ENCODE data around the gene SMYD3. TPM values are rescaled to one million over a fixed set of nuclear protein-coding genes. Genes with fewer than 3 reads are reported as not detected.

Gene SMYD3
- total RNA-seq, 4 donors from 2014 or later, result 12.0 to 15.0 (median 13.2) TPM

DNA sequence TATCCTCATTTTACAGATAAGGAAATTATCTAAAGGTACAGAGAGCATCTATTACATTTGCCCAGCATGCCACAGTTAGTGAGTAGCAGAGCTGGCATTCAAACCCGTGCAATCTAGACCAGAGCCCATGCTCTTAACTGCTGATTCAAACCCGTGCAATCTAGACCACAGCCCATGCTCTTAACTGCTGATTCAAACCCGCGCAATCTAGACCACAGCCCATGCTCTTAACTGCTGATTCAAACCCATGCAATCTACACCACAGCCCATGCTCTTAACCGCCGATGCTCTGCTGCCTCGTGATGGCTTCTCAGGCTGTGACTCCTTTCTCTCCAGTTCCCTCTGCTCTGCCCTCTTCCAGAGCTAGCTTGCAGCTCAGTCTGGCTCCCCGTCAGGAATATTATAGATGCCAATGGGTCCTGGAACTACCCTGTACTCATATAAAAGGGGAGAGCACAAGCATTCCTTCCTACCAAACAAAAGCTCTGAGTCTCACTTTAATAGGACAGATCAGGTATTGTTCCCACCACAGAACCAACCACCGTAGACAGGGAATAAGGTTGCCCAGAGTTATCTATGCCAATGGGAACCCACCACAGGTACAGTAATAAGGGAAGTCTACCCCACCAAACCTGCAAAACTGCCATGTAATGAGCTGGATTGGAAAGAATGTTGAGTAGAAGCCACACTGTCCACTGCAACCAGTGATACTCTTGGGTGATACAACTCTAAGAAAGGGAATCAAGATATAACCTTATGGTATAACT lies 78.4 kb downstream of the SMYD3 start:
- DNase-seq (ENCODE audit: extremely low spot score), result no peak
- Histone ChIP-seq H3K27ac (replicated peaks in 1 of 4) (no peak overlapping the region), H3K4me1 (no peaks in the 10 kb centered on the region), H3K36me3 (no peaks in the 10 kb centered on the region), H3K9me3 (no peaks in the 10 kb centered on the region), H3K4me3 (no peak overlapping the region), H3K27me3 (no peaks in the 10 kb centered on the region)
- TF ChIP-seq POLR2AphosphoS5 (IDR thresholded peaks at IDR 0.05), result no peak
- TF ChIP-seq EP300 (IDR thresholded peaks at IDR 0.05), result no peak
- TF ChIP-seq, protein P1, sequence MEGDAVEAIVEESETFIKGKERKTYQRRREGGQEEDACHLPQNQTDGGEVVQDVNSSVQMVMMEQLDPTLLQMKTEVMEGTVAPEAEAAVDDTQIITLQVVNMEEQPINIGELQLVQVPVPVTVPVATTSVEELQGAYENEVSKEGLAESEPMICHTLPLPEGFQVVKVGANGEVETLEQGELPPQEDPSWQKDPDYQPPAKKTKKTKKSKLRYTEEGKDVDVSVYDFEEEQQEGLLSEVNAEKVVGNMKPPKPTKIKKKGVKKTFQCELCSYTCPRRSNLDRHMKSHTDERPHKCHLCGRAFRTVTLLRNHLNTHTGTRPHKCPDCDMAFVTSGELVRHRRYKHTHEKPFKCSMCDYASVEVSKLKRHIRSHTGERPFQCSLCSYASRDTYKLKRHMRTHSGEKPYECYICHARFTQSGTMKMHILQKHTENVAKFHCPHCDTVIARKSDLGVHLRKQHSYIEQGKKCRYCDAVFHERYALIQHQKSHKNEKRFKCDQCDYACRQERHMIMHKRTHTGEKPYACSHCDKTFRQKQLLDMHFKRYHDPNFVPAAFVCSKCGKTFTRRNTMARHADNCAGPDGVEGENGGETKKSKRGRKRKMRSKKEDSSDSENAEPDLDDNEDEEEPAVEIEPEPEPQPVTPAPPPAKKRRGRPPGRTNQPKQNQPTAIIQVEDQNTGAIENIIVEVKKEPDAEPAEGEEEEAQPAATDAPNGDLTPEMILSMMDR (IDR thresholded peaks at IDR 0.05), result no peak
- no peak for TF ChIP-seq POLR2A (IDR thresholded peaks at IDR 0.05; ENCODE audit: low read depth)
- intact Hi-C loops (cut with DNase I), result no loop called here
- WGBS, result 79% methylated on average over 8 of the region's 9 CpGs

DNA sequence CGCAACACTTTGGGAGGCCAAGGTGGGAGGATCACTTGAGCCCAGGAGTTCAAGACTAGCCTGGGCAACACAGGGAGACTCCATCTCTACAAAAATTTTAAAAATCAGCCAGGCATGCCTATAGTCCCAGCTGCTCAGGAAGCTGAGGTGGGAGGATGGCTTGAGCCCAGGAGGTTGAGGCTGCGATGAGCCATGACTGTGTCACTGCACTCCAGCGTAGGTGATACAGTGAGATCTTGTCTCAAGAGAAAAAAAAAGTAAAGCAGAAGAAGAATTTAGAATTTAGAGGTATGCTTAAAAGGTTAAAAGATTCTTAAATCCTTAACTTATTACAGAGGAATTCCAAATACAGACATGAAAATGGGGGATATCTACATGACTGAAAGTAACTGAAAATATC lies 79.5 kb downstream of the SMYD3 start:
- TF ChIP-seq EP300 (IDR thresholded peaks at IDR 0.05), result no peak
- no peak for TF ChIP-seq POLR2A (IDR thresholded peaks at IDR 0.05; ENCODE audit: low read depth)
- Histone ChIP-seq H3K27ac (replicated peaks in 1 of 4) (no peak overlapping the region), H3K4me1 (no peaks in the 10 kb centered on the region), H3K27me3 (no peaks in the 10 kb centered on the region), H3K36me3 (no peaks in the 10 kb centered on the region), H3K9me3 (no peaks in the 10 kb centered on the region), H3K4me3 (no peak overlapping the region)
- whole genome bisulfite sequencing, result 94% methylated on average over 3 of the region's 3 CpGs
- intact Hi-C loops (cut with DNase I), result no loop called here
- no peak for DNase-seq (ENCODE audit: extremely low spot score)

DNA sequence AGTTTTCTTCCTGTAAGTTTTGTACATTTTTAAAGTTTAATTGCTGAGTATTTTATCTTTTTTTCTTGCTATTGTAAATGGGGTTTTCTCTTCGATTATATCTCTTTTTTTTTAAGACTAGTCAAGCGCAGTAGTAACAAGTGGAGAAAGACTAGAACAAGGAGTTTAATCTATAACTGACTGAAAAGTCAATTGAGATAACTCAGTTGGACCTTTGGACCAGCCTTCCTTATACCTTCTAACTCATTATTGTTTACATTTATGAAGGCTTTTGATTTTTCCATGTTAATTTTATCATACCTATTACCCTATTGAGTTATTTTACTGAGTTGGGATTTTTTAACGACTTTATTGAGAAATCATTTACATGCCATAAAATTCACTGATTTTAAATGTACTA lies 81.2 kb downstream of the SMYD3 start:
- DNase-seq (ENCODE audit: extremely low spot score), result no peak
- Histone ChIP-seq H3K4me3 (no peak overlapping the region), H3K4me1 (no peaks in the 10 kb centered on the region), H3K9me3 (no peaks in the 10 kb centered on the region), H3K27ac (replicated peaks in 1 of 4) (no peak overlapping the region), H3K36me3 (no peaks in the 10 kb centered on the region), H3K27me3 (no peaks in the 10 kb centered on the region)
- TF ChIP-seq POLR2AphosphoS5 (IDR thresholded peaks at IDR 0.05) (no peak), EP300 (IDR thresholded peaks at IDR 0.05) (no peak), POLR2A (IDR thresholded peaks at IDR 0.05; ENCODE audit: low read depth) (no peak)
- TF ChIP-seq, protein P1 (IDR thresholded peaks at IDR 0.05), result no peak
- intact Hi-C loops (cut with DNase I), result no loop called here
- WGBS, result 98% methylated on average over 3 of the region's 3 CpGs

DNA sequence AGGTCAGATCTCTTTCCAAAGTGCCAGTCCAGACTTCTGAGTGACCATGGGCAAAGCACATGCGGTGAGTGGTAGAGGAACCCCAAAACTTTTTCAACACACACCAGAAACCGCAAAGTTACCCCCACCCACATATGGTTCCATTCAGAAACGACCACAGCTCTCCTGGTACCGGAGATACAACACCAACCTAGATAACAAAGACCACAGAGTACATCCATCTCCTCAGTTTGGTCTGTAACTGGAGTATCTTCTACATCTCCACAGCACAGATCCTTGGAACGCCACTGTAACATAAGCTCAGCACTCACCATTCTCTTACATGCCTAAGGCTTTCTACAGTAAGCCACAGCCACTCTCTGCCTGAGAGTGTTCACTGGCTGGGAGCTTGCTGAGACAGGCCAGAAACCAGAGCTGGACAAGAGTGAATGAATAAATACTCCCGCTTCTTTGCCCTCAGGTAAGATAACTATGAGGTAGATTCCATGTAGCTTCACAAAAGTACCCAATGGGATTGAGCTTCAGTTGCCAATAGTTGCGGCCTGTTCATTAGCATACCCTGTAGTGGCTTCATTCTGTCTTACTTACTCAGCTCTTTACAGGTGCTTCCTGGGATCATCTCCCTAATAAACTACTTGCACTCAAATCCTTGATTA lies 81.8 kb downstream of the SMYD3 start:
- DNase-seq (ENCODE audit: extremely low spot score), result no peak
- H3K27me3 ChIP-seq, result no peaks in the 10 kb centered on the region
- 97% methylated on average over 7 of the region's 7 CpGs for WGBS
- H3K36me3 ChIP-seq, result no peaks in the 10 kb centered on the region
- H3K4me1 ChIP-seq, result no peaks in the 10 kb centered on the region
- no peak overlapping the region for H3K27ac ChIP-seq (replicated peaks in 1 of 4)
- H3K4me3 ChIP-seq, result no peak overlapping the region
- TF ChIP-seq EP300 (IDR thresholded peaks at IDR 0.05), result no peak
- no peak for TF ChIP-seq POLR2AphosphoS5 (IDR thresholded peaks at IDR 0.05)
- TF ChIP-seq, protein P1 (IDR thresholded peaks at IDR 0.05), result no peak
- no peak for TF ChIP-seq POLR2A (IDR thresholded peaks at IDR 0.05; ENCODE audit: low read depth)
- intact Hi-C loops (cut with DNase I), result no loop called here
- no peaks in the 10 kb centered on the region for H3K9me3 ChIP-seq

GRCh38 chr1:246420300-246420699 lies 86.8 kb downstream of the SMYD3 start:
- Histone ChIP-seq H3K27ac (replicated peaks in 1 of 4) (no peak overlapping the region), H3K4me1 (no peaks in the 10 kb centered on the region), H3K36me3 (no peaks in the 10 kb centered on the region), H3K27me3 (no peaks in the 10 kb centered on the region), H3K4me3 (no peak overlapping the region), H3K9me3 (no peaks in the 10 kb centered on the region)
- 87% methylated on average over 3 of the region's 3 CpGs for WGBS
- intact Hi-C loops (cut with DNase I), result no loop called here
- TF ChIP-seq POLR2AphosphoS5 (IDR thresholded peaks at IDR 0.05), result no peak
- TF ChIP-seq, protein P1 (IDR thresholded peaks at IDR 0.05), result no peak
- TF ChIP-seq EP300 (IDR thresholded peaks at IDR 0.05), result no peak
- TF ChIP-seq POLR2A (IDR thresholded peaks at IDR 0.05; ENCODE audit: low read depth), result no peak
- no peak for DNase-seq (ENCODE audit: extremely low spot score)
